Amniotic stem cell (primary cell): Measurements from ENCODE around the gene CXCL3.
"Not testable (repeated sequence)": the region's sequence is repeated elsewhere in the genome, so short reads cannot be mapped to it uniquely, and the experiment has no call there.

Experiments
- DNase-seq: peaks from one replicate; lab custom pipeline; 2025; lab: John Stamatoyannopoulos, UW

Gene CXCL3

DNA sequence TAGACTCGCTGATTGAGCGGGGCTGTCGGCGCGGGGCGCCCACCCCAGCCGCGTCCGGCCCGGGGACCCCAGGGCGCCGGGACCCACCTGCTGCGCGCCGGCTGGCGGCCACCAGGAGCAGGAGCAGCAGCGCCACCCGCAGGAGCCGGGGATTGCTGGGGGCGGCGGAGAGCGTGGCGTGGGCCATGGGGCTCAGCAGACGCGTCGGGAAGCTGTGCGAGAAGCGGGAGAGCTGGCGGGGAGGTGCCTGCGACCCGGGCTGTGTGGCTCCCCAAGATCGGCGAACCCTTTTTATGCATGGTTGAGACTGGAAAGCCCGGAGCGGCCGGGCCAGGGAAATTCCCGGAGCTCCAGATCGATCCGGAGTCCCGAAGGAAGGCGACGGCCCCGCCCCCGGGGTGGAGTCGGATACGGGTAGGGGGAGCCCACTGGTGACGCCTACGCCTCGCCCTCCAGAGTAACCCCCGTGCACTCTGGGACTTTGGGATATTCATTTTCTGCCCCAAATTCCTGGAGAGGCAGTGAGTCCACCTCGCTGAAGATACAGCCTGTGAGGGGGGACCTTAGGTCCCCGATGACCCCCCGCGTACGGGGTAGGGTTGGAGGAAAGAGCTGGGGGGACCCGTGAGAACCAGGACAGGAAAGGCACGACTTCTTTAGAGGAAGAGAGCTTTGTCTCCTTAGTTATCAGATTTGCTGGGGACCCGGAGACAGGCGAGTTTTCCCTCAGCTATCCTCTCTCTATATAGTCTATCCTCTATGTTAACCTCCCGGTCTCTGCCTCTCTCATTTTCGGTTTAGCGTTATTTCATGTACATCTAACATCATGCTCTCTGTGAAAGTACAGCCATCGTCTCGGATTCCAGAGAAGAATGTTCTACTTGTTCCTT, at the start of gene CXCL3:
TSS of gene CXCL3 (minus strand) at position 265 of the 890 bp plus-strand sequence. CDS start at position 187, 78 bp downstream.
- DNase-seq: peak; percentile 18

DNA sequence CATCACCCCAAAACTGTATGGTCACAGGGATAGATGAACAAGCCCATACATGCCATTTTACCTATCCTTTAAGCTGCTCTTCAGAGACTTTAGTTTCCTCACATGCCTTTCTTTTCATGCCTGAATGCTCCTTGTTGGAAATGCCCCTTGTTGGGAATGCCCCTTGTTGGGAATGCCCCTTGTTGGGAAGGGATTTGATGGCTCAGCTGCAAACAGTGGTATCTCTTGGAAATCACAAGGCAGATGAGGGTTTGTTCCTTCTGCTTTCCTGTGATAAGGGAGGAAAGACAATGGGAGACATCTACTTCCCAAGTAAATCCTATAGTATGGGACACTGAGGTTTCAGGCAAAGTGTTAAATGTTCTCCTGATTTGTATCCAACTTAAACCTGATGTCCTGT, 49.0 kb upstream of the CXCL3 start:
- no peak for DNase-seq

DNA sequence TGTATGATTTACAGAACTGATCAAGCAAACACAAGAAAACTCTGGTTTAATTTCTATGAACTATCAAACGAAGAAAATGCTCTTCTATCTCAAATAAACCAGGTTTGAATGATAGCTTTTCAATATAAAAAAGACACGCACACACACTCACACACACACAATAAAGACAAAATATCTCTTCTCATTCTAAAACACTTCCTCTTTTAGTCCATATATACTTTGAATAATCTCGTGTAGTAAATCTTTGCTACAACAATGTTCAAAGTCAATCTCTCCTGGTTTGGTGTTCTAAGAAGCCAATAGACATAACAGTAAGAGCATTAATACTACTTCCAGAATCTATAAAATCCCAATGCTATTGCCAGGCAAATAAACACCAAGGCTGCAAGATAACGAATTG, 47.2 kb upstream of the CXCL3 start:
- no peak for DNase-seq

DNA sequence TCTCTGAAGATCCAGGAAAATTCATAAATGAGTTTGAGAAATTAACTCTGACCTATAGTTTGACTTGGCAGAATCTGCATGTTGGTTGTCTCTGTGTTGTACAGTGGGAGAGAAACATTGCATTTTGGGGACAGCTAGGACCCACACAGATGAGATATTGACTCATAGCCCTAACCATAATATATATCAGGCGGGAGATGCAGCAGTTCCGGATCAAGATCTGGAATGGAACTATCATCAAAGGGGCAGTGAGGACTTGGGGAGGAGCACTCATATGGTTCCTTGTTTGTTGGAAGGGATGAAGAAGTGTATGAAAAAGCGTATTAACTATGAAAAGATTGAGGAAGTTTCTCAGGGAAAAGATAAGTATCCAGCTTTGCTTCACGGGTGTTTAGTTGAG, 46.5 kb upstream of the CXCL3 start:
- no peak for DNase-seq

DNA sequence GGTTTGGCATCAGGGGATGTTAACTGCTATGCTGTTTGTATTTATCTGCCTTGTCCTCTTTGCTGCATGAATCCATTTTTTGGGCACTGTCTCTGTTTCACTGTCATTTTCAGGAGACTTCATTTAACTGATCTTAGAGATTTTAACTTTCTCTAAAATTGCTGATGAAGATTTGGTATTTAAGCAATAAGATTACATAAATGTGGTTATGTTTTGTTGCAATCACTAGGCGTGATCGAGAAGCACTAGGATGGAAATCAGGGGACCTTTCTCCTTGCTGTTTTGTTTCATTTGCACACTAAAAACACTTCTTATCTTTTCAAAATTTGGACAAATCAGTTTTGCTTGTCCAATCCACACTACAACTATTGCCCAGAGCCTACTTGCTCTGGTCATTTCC, 45.1 kb upstream of the CXCL3 start:
- no peak for DNase-seq

DNA sequence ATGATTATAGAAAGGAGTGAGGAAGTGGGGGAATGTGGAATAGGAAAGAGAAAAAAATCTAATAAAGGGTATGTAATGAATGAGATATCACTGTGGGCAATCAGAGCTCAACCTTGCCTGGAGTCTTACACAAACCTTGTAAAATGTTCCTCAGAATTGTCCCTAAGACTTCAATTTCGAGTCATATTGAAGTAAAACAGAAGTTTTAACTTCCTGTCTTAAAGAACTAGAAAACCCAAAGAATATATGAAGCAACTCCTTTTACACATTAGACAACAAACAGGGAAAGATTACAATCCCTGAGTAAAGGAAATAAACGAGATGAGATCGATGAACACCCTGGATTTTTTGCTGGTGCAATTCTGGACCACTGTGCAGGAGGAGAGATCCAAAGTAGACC, 42.5 kb upstream of the CXCL3 start:
- DNase-seq: no peak

DNA sequence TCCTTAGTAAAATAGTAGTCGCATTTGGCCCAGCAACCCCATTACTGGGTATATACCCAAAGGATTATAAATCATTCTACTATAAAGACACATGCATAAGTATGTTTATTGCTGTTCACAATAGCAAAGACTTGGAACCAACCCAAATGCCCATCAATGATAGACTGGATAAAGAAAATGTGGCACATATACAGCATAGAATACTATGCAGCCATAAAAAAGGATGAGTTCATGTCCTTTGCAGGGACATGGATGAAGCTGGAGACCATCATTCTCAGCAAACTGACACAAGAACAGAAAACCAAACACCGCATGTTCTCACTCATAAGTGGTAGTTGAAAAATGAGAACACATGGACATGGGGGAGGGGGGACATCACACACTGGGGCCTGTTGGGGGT, 41.9 kb upstream of the CXCL3 start:
- not testable (repeated sequence) for DNase-seq

DNA sequence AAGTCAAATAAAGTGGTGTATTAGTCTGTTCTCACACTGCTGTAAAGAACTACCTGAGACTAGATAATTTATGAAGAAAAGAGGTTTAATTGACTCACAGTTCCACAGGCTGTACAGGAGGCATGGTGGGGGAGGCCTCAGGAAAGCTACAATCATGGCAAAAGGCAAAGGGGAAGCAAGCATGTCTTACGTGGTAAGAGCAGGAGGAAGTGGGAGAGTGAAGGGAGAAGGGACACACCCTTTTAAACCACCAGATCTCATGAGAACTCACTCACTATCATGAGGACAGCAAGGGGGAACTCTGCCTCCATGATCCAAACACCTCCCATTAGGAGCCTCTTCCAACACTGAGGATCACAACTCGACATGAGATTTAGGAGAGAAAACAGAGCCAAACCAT, 40.5 kb upstream of the CXCL3 start:
- DNase-seq: not testable (repeated sequence)

DNA sequence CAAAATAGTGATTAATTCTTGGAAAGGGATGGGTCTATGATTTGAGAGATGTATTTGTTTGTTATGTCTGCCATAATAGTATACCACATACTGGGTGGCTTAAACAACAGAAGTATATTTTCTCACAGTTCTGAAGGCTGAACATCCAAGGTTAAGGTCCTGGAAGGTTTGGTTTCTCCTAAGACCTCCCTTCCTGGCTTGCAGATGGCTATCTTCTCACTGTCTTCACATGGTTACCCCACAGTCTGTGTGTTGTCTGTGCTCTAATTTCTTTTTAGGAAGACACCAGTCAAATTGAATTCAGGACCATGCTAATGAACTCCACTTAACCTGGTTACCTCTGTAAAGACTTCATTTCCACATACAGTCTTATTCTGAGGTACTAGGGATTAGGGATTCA, 34.9 kb upstream of the CXCL3 start:
- DNase-seq: no peak

DNA sequence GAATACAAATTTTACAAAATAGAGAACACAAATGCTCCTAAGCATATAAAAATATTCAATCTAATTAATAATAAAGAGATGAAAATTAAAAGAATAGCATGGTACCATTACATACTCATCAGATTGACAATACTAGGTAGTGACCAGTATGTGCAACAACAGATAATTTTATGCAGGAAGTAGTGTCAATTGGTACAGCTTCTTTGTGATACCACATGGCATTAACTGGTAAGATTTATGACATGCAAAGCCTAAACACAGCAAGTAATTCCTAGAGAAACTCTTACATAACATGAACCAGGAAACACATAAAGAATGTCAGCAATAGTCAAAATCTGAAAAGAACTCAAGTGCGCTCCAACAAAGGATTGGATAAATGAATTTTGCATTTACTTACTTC, 34.2 kb upstream of the CXCL3 start:
- DNase-seq: no peak

DNA sequence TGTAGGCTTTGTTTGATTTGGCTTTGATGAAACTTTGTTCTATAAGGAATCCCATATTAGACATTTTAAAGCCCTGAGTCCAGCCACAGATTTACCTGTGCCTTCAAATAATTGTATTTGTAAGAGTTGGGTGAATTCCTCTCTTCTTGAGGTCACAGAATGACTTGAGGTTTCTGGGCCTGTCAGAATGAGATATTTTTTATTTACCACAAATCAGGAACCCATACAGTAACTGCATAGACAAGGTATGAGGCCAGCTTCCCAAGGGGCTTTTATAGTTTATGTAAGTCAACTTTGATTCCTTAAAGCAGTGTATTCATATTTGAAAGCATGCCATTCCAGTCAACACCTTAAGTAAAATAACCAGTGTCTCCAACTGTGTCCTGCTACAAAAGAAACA, 29.1 kb upstream of the CXCL3 start:
- no peak for DNase-seq

DNA sequence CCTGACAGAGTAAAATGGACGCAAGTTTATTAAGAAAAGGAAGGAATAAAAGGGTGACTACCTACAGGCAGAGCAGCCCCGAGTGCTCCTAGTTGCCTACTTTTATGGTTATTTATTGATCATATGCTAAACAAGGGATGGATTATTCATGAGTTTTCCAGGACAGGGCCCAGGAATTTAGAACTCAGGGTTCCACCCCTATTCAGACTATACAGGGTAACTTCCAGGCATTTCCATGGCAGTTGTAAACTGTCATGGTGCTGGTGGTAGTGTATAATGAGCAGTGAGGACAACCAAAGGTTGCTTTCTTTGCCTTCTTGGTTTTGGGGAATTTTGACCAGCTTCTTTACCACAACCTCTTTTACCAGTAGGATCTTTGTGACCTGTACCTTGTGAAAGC, 27.7 kb upstream of the CXCL3 start:
- DNase-seq: no peak

DNA sequence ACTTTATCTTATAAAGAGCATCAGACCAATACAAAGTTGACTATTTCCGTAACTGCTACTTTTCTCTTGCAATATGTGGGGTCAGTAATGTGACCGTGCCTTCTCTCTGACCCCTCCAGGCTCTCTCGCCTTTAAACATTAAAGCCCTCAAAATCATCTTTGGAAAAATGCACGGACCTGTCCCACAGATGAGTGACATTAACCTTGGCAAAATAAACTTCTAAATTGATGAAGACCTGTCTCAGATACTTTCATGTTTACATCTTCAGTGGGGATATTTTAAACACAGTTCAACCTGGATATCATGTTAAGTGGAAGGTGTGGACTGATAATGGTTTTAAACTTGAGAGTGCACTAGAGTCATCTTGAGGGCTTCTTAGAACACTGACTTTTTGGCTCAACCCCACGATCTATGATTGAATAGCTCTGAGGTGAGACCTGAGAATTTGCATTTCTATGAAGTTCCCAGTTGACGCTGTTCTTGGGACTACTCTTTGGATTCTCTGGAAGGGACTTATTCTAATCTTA, 26.7 kb upstream of the CXCL3 start:
- no peak for DNase-seq

DNA sequence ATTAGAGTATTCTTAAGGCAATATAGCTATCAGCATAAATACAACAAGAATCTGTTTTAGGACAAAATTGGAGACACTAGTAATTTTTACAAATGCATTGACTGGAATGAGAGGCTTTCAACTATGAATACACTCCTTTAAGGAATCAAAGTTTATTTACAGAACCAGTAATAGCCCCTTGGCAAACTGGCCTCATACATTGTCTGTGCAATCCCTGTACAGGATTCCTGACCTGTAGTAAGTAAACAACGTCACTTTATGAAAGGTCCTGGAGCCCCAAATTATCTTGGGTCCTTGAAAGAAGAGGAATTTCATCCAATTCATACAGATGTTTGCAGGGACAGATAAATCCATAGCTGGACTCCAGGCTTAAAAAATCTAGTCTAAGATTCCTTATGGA, 25.4 kb upstream of the CXCL3 start:
- no peak for DNase-seq

DNA sequence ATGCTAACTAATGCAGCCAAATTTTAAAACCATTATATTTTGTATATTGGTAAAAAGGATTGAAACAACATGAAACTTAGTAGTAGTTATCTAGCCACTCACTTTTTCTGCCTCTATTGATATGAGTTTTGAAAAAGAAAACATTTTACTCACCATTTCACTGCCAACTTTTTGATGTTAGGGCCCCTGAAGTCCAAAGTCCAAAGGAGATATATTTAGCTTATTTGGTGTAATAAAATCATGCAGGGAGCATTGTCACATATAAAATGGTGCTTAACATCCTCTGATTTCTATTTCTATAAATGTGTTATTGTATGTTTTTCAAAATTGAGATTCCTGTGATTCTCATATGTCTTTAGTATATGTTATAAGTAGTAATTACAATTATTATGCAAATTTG, 24.5 kb upstream of the CXCL3 start:
- DNase-seq: no peak

DNA sequence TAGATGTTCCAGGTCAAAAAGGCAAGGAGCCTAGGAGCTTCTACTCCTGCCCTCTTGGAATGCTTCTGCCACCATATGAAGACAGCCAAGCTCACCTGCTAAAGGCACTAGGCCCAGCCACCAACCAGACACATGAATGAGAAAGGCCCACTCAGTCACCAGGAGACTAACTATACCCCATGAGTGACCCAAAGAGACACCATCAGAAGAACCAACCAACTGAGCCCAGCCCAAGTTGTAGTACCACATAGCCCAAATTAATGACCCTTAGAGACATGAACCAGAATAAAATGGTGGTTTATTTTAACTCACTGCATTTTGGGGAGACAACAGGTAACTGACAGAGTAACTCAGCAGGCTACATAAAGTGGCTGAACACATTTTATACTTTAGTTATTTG, 22.9 kb upstream of the CXCL3 start:
- no peak for DNase-seq

DNA sequence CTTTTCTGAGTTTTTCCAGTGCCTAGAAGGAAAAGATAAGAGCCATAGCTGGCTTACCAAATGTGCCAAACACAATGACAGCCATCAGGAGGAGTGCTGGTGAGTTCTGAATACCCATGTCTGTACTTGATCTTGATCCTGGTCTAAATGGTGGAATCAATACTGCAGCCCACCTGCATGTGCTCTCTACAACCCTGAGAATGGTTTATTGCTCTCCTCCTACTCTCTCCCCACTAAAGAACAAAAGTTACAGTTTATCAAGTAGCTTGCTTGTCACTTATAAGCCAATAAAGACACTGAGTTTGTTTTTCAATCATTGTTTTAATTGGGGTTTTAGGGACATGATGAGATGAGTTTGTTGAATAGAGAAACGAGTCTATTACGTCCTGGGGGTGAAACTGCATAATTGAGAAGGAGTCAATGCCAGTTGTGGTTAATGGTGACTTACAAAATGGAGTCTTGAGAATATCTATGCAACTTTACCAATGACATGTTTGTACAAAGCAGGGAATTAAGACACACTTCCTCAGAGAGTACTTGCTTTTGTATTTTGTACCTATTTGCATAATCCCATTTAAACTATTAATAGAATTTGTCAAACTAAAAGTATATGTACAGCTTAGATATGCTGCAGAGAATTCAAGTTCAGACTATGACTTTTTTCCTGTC, 20.8 kb upstream of the CXCL3 start:
- DNase-seq: no peak

DNA sequence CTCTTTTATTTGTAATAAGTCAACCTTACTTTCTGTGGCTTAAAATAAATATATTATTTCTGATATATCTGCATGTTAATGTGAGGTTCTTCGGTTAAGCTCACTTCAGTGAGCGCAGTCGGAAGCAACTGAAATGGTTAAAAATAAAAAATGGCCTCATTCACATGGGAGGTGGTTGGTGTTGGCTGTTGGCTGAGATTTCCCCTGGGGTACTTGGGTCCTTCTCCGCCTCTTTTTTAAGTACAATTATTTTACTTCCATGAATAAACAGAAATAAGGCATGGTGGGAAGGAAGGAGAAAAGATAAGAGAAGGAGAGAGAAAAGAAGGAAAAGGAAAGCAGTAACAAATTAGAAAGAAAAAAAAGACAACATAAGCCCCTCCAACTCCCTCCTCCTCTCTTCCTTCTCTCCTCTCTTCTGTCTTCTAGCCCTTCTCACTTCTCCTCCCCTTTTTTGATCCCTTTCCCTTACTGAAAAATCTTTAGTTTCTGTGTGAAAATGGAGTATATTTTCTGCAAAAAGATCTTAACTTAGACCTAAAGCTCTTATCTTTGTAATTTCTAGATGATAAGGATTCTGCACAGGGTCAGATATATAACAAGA, 19.7 kb upstream of the CXCL3 start:
- no peak for DNase-seq

DNA sequence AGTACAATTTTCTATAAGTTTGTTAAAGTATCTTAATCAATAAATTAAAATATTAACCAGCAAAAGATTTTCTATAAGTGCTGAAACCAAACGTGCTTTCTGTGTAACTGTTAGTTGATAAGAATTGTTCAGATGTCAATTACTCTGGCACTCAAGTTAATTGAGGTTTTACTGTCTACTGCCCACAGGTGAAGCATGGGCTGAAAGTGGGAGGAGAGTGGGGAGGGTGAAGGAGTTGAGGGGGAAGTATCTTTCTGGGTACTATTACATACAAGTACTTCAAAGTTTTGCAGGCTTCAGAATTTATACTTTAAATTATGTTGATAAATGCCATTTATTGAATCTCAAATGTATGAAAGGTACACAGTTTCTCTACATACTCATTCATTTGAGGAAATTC, 19.1 kb upstream of the CXCL3 start:
- no peak for DNase-seq

DNA sequence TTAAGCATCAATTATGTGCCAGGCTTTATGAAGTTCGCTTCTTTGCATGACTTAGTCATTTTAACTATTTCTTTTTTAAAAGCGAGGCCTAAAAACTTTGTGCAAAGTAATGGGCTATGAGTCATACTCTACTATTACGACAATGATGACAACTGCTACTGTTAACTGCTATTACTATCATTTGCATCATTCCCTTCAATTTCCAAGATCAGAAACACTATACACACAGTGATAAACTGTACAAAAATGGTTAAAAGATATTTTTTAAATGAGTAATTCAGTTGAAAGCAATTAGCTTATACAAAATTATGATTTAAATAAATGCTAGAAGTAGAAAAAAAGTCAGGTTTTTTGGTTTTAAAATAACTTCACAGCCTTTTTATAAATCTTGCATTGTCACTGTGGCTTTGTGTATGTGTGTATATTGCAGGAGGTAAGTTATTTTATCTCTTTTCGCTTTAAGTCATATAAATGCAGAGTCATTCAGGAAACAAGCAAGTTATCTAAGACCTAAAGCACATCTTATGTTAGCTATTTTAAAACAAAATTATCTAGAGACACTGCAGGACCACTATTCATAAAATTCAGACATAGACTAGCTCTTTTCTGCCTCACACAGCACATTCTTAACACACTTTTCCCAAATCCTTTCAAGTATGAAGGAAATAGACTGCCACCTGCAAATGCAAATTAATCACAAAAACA, 18.5 kb upstream of the CXCL3 start:
- DNase-seq: peak; percentile 37

DNA sequence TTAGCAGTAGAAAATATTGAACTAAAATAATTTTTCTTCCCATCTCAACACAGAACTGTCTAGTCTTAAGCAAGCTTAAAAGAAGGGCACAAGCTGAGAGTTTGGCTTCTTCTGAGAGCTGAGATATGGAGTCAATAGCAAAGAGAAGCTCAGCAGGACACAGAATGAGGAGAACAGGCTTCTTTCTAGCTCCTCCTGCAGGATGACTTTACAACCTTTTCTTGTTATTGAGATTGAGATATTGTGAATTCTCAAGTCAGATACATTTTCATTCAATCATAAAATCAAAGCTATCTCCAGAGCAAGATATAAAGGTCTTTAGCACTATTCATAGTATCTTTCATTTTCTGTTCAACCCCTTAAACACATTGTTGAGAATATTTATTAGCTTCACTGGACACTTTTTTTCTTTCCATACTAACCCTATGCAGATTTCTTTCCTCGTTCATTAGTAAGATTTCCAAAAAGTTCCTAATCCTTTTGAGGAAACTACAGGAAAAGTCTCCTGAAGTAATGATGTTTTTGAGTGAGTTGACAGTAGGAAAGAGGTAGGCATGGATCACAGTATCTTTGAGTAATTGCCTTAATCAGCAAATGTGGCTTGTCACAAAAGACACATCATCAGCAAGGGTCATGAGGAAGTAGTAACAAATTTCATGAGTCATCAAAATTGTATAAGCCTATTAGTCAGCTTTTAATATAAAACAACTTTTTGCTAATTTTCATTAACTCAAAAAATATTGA, 17.8 kb upstream of the CXCL3 start:
- DNase-seq: peak; percentile 21

DNA sequence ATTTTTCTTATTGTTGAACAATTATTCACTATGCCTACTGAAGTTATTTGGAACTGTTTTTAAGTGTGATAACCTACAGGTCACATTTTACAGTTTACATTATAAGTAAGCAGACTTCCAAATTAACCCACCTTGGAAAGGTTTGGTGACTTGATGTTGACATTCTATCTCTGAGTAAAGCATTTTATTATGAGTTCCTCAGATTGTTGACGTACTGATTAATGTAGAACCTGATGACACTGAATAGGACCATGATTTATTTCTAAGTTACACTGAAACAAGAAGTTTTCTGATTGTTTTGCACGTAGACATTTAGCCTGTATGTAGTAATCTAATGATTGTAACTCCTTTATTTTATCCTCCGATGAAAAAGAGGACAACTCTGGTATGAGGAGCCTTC, 17.0 kb upstream of the CXCL3 start:
- no peak for DNase-seq
